ENCODE measurements around the gene PSPH. TPM values are rescaled to one million over a fixed set of nuclear protein-coding genes. Genes with fewer than 3 reads are reported as not detected.
"Not testable (repeated sequence)": the region's sequence is repeated elsewhere in the genome, so short reads cannot be mapped to it uniquely, and the experiment has no call there.

The PSPH gene
- 113 and 129 TPM in 2 replicates for total RNA-seq (2014; rRNA removed; shearing (Covaris generic))

DNA sequence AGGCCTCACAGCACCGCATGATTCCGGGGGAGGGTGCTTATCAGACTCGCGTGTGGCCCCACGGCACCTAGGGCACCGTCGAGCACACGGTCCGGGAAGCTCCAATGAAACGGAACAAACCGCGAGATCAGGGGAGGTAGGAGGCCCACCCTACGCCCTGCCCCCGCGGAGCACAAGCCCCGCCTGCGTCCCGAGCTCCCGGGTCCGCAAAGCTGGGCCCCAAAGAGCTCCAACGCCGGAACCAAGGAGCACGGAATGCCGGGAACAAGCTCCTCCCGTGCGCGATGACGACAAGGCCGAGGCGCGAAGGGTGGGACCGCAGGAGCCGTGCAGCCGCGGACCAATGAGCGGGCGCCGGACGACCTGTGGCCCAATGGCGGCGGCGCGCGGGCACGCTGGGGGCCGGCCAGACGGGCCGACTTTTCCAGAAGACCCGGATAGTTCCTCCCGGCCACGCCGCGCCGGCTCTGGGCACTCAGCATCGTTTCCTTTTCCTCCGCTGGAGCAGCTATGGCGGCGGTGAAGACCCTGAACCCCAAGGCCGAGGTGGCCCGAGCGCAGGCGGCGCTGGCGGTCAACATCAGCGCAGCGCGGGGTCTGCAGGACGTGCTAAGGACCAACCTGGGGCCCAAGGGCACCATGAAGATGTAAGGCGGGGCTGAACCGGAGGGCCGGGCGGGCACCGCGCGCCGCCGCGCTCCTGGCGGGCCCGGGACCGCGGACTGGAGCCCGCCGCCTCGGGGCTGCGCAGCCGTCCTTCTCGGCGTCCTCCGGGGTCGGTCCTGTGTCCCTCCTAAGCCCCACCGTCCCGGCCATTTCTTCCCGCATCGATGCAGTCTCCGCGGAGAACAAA, at the start of gene PSPH, which contains the start of gene CCT6A:
Gene PSPH (minus strand): TSS at position 106 of the 853 bp plus-strand sequence. CDS start 30,232 bp downstream, outside the sequence.
Gene CCT6A (plus strand): TSS at position 427 of the 853 bp plus-strand sequence. CDS start 84 bp downstream, at position 511.
- peak; percentile 100 for DNase-seq (ENCODE audit: low read depth)

DNA sequence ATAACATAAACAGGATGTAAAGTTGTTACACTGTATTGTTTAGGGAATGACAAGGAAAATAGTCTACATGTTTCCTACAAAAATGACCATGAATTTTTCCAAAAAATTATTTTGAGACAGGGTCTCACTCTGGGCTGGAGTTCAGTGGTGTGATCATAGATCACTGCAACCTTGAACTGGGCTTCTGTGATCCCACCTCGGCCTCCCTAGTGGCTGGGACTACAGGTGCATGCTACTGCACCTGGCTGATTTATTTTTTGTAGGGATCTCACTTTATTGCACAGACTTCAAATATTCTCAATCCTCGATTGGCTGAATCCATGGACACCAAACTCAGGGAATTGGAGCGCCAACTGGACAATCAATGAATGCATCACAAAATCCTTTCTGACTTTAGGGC, 48.4 kb upstream of the PSPH start:
- DNase-seq (ENCODE audit: low read depth), result no peak

DNA sequence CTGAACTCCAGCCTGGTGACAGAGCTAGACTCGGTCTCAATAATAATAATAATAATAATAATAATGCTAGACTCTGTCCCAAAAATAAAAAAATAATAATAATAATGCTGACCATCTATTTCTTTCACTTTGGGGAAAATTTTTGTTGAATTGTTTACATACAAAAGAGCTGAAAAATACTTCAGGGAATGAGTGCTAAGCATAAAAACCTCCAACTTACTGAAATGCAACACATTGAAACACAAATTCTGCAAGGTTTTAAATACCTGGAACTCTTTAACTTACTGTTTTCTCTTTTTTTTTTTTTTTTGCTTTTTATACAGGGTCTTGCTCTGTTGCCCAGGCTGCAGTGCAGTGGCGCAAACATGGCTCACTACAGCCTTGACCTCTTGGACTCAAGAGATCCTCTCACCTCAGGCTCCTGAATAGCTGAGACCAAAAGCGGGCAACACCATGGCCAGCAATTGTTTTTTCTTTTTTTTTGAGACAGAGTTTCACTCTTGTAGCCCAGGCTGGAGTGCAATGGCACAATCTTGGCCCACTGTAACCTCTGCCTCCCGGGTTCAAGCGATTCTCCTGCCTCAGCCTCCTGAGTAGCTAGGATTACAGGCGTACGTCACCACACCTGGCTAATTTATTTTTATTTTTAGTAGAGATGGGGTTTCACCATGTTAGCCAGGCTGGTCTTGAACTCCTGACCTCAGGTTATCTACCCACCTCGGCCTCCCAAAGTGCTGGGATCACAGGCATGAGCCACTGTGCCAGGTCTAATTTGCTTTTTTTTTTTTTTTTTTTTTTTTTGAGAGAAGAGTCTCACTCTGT, 47.2 kb upstream of the PSPH start:
- DNase-seq (ENCODE audit: low read depth), result not testable (repeated sequence)

DNA sequence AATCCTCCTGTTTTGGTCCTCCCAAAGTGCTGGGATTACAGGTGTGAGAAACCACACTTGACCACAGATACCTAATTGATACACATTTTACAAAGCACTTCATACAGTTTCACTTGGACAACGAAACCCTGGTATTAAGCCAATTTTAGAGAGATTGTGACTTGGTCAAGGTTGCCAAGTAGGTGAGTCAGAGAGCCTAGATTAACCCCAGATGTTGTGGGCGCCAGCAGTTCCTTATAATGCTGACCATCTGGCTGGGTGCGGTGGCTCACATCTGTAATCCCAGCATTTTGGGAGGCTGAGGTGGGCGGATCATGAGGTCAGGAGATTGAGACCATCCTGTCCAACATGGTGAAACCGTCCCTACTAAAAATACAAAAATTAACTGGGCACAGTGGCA, 46.5 kb upstream of the PSPH start:
- DNase-seq (ENCODE audit: low read depth), result peak; percentile 82

DNA sequence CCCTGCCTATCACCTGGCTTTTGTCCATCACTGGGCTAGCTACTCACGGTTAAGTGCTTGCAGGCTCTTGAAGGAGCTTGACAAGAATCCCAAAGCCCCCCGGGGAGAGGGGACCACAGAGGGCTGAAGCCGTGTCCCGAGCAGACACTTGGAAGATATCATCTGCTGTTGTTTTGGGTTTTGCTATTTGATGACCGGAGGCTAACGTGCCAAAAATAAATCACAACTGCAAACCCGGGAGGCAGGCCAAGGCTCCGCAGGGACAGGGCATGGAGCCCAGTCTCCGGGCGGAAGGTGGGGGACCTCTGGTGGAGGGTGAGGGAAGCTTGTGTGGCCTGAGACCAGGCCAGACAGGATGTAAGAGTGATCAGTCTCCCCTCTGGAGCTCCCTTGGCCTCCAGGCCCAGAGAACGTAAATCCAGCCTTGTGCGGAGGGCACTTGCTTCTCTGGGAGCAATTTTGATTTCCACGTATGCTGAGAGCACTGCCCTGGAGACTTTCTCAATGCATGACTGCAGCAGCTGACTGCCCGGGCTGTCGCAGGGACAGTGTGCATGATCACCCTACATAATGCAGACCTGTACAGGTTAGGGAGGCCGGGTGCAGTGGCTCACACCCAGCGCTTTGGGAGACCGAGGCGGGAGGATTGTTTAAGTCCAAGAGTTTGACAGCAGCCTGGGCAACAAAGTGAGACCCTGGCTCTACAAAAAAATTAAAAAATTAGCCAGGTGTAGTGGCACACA, 41.7 kb upstream of the PSPH start, which contains the start of gene PHKG1:
Gene PHKG1 (minus strand): TSS at position 164 of the 743 bp plus-strand sequence. CDS start 4,011 bp downstream, outside the sequence.
- peak; percentile 86 for DNase-seq (ENCODE audit: low read depth)

DNA sequence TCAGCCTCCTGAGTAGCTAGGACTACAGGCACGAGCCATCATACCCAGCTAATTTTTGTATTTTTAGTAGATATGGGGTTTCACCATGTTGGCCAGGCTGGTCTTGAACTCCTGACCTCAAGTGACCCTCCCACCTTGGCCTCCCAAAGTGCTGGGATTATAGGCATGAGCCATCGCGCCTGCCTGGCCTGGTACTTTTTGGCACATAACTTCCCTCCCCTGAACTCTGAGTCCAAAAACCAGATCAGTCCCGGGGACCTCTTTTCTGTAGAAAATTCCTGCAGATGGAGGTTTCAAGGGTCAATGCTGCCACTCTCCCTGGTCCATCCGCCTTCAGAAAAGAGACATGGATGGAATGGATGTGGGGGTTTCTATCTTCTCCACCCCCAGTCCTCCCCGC, 41.1 kb upstream of the PSPH start:
- not testable (repeated sequence) for DNase-seq (ENCODE audit: low read depth)

DNA sequence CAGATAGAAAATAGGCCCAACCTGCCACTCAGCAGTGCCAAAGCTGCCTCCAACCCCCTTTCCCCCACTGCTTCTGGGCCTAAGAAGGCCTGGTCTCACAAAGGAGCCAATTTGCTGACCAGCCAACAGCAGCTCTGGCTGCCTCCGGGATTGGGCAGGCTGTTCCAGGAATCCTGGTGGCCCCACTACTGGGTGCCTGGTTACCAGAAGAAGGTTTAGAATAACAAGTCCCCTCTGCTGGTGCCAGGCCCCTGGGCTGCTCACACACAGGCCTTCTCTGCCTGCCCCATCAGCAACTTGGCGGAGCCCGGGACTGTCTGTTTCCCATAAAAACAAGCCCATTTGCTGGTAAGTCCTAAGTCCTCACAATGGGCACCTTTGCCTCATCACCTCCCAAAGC, 40.3 kb upstream of the PSPH start:
- DNase-seq (ENCODE audit: low read depth), result no peak

DNA sequence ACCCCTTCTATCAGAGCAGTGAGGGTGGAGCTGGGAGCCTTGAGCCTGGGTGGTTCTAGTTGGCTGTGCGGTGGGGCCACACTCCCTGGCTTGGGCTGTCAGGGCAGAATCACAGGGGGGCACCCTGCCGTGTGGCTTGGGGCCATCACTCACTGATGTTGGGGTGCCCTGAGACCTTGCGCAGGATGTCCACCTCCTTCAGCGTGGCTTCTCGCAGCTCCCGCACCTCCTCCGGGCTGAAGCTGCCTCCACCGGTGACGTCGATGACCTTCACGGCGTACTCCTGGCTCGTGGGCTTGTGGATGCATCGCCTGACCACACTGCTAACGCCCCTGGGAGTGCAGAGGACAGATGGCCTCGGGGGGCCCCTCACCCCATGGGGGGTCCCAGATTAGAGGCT, 36.2 kb upstream of the PSPH start:
- DNase-seq (ENCODE audit: low read depth), result no peak

DNA sequence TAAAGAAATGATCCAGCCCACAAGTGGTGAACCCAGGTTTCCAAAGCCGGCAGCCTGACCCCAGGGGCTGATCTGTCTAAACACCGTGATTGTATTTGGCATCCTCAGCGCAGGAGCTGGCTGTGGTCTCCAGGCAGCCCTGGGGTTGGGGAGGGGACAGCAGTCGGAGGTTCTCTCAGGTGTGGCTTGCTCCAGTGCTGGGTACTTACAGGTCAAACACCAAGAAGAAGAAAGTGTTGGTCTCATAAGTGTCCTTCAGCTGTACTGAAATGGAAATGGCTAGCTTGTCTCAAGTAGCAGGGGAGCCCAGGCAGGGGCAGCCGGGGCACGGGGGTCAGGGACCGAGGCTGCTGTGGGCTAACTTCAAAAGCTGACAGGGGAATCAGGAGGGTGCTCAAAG, 35.5 kb upstream of the PSPH start:
- DNase-seq (ENCODE audit: low read depth), result no peak

DNA sequence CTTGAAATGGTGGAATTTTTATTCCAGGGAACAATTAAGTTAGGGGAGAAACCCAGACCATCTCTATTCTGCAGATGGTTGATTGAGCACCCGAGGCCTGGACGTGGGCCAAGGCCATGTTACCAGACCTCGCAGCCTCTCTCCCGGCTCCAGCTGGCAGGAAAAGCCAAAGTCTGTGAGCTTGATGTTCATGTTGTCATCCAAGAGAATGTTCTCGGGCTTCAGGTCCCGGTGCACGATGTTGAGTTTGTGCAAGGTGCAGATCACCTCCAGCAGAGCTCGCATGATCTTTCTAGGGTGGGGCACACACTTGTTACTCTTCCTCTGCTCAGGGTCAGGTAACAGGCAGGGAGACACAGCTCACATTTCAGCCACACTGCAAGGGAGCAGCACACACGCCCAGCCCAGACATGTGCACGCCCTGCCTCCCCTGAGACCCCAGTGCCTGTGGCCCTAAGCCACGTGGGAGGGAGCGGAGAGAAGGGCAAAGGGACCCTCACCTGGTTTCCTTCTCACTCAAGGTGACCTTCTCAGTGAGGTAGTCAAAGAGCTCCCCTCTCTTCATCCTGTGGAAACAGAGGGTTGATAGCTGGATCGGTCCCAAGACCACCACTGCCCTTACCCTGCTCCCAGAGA, 32.0 kb upstream of the PSPH start:
- no peak for DNase-seq (ENCODE audit: low read depth)

DNA sequence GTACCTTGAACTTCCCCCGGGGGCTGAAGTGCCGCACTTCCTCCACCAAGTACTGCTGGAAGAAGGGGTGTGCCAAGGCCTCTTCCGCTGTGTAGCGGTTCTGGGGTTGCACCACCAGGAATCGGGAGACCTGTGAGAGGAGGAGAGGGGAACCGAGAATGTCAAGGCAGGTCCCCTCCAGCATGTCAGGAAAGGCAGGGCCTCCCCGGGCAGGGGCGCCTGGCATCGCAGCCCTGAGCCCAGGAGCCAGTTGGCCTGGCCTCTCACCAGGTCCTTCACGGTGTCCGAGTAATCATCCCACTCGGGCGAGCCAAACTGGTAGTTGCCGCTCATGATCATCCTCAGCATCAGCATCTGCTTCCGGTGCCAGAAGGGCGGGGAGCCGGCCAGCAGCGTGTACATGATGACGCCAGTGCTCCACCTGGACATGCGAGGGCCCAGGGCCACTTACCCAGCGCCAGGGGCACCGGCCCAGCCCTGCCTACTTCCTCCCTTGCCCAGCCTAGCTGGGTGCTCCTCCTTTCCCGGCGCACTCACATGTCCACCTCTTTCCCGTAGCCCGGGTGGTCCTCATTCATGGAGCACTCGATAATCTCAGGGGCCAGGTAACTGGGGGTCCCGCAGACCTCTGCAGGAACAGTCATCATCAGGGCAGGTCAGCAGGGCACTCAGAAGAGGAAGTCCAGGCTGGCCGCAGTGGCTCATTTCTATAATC, 30.5 kb upstream of the PSPH start:
- no peak for DNase-seq (ENCODE audit: low read depth)

DNA sequence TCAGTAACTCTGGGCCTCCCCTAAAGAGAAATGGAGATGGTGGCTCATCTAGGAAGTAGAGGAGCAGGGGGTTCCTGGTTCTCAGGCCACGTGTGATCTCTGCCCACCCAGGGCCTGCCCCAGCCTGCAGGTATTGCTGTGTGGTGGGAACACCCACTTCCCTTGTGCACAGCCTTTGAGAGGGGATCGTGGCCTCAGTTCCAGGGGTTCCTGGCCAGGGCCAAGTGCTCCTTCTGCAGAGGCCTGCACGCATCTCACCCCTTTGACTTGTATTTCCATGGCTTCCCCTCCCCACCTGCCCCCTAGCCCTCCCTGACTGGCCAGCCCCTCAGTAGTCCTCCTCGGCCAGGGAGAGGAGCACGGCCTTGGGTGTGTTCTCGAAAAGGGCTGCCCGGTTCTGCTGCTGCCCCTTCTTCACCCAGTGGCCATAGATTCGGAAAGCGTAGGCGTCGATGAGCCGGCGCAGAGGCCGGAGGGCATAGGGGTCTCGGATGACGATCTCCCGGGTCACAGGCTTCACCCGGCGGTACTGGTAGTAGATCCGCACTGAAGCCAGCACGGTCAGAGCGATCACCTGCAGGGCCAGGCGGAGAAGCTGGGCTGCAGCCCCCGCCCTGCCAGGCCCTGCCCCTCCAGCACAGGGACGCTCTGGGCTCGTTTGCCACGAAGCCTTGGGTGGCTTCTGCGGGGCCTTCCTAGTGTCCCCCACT, 29.6 kb upstream of the PSPH start:
- not testable (repeated sequence) for DNase-seq (ENCODE audit: low read depth)

DNA sequence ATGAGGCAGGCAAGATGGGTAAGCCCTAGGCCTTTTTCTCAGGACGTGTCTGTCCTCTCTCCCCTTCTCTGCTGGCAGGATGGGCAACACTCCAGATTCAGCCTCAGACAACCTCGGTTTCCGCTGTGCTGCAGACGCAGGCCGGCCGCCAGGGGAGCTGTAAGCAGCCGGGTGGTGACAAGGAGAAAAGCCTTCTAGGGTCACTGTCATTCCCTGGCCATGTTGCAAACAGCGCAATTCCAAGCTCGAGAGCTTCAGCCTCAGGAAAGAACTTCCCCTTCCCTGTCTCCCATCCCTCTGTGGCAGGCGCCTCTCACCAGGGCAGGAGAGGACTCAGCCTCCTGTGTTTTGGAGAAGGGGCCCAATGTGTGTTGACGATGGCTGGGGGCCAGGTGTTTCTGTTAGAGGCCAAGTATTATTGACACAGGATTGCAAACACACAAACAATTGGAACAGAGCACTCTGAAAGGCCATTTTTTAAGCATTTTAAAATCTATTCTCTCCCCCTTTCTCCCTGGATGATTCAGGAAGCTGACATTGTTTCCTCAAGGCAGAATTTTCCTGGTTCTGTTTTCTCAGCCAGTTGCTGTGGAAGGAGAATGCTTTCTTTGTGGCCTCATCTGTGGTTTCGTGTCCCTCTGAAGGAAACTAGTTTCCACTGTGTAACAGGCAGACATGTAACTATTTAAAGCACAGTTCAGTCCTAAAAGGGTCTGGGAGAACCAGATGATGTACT, 28.4 kb upstream of the PSPH start:
- peak; percentile 39 for DNase-seq (ENCODE audit: low read depth)

DNA sequence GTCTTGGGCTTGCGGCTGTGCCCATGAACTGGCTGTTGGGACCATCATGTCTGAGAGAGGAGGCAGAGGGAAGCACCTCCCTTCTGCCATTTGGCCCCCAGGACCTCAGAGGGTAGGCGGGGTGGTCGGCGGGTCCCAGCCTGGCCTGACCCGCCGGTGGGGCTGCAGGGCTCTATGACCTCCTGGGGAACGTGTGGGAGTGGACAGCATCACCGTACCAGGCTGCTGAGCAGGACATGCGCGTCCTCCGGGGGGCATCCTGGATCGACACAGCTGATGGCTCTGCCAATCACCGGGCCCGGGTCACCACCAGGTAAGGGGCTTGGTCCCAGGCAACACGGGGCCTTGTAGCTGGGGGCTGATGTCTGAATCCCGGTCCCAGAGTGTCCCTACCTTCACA, 27.0 kb upstream of the PSPH start:
- DNase-seq (ENCODE audit: low read depth), result no peak

DNA sequence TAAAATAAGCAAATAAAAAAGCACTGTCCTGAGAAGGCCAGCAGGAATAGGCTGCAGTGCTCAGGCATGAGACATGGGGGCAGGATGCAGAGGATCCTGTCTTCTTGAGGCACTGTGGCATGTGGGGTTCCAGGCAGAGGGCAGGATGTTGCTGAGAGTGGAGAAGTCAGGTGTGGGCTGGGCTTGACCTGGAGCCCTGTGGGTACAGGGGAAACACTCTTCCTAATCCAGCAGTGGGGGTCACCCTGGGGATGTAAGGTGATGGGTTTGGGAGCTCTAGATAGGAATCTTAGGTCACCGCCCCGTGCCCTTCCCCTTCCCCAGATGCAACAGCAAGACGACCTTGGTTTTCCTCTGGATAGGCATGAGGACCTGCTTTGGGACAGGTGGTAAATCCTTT, 26.4 kb upstream of the PSPH start:
- no peak for DNase-seq (ENCODE audit: low read depth)

DNA sequence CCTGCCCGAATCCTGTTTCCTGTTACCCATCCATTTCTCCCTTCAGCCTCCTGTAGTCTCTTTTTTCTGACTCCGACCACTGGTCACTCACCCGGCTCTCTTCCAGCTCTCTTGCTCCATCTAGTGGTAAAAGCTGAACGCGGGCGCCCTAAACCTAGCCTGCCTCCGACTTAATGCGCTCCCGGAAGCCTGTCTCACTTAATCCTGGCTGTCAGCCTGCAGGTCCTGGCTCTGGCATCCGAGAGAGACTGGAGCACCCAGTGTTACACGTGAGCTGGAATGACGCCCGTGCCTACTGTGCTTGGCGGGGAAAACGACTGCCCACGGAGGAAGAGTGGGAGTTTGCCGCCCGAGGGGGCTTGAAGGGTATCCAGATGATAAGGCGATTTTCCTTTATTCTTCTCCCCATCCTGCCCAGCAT, 23.1 kb upstream of the PSPH start:
- DNase-seq (ENCODE audit: low read depth), result peak; percentile 85

DNA sequence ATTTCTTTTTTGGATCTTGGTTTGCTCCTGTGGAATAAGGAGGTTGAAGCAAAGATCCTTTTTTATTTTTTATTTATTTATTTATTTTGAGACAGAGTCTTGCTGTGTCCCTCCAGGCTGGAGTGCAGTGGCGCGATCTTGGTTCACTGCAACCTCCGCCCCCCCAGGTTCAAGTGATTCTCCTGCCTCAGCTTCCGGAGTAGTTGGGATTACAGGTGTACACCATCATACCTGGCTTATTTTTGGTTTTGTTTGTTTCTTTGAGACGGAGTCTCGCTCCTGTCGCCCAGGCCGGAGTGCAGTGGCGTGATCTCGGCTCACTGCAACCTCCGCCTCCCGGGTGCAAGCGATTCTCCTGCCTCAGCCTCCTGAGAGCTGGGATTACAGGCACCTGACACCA, 15.1 kb upstream of the PSPH start:
- DNase-seq (ENCODE audit: low read depth), result not testable (repeated sequence)

DNA sequence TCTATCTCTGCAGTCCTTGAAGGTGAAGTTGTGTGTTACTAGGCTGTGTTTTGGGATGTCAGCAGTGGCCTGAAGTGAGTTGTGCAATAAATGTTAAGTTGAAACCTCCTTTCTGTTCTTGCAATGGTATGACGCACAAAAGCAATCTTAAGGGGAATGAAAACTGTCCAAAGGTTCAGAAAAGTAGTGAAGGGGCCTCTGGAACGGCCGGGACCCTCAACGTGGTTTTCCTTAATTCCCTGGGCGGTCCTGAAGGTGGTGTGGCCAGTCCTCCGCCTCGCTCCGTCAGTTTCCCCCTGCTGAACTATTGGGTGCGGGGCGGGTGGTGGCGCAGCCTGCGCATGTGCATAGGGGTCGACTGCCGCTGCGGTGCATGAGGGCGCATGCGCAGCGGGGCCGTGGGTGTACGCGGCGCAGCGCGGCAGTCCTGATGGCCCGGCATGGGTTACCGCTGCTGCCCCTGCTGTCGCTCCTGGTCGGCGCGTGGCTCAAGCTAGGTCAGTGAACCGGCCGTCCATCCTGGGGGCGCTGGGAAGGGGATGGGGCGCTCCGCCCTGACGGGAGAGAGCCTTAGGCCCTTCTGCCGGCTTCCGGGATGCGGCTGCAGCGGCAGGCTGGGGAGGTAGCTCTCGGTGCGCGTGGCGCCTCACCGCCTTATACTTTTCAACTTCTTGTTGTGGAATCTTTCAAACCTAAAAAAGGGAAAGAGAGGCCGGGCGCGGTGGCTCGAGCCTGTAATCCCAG, 12.8 kb upstream of the PSPH start, which contains the start of gene SUMF2:
Gene SUMF2 (plus strand): TSS at position 405 of the 744 bp plus-strand sequence. CDS start 26 bp downstream, at position 431.
- peak; percentile 99 for DNase-seq (ENCODE audit: low read depth)
